BLaER1 treated with 17β-estradiol and CSF1 and Interleukin-3, amounts not matched to agents 10 nM and 100 nM (cell line): ENCODE data around the gene RASEF.
A peak's percentile ranks its signal among the peaks of the same experiment; 100 is the strongest.

ENCODE experiments used
- H3K27ac ChIP-seq, 11 experiments: shearing (Covaris generic); formaldehyde crosslinking; 2 replicates each; pipeline ENCODE4 v1.8.1; 2022
- H3K27me3 ChIP-seq, 11 experiments: shearing (Covaris generic); formaldehyde crosslinking; 2 replicates each; pipeline ENCODE4 v1.8.1; 2022
- H3K36me3 ChIP-seq, 11 experiments: shearing (Covaris generic); formaldehyde crosslinking; 2 replicates each; pipeline ENCODE4 v1.8.1; 2022
- H3K4me1 ChIP-seq, 10 experiments: shearing (Covaris generic); formaldehyde crosslinking; 2 replicates each; pipeline ENCODE4 v1.8.1; 2022
- H3K4me2 ChIP-seq, 11 experiments: shearing (Covaris generic); formaldehyde crosslinking; 2 replicates each; pipeline ENCODE4 v1.8.1; 2022
- H3K4me3 ChIP-seq, 10 experiments: shearing (Covaris generic); formaldehyde crosslinking; 2 replicates each; pipeline ENCODE4 v1.8.1; 2022
- H3K9ac ChIP-seq, 11 experiments: shearing (Covaris generic); formaldehyde crosslinking; 2 replicates each; pipeline ENCODE4 v1.8.1; 2022
- H3K9me3 ChIP-seq, 11 experiments: shearing (Covaris generic); formaldehyde crosslinking; replicated peaks in 1 of 11; 2 replicates each; pipeline ENCODE4 v1.8.1; 2022
- H4K20me1 ChIP-seq, 11 experiments: shearing (Covaris generic); formaldehyde crosslinking; 2 replicates each; pipeline ENCODE4 v1.8.1; 2022
- Cebpa-rat ChIP-seq, 11 experiments: shearing (Covaris generic); IDR thresholded peaks; 2 replicates each; pipeline ENCODE4 v1.8.1; 2022

The RASEF gene

DNA sequence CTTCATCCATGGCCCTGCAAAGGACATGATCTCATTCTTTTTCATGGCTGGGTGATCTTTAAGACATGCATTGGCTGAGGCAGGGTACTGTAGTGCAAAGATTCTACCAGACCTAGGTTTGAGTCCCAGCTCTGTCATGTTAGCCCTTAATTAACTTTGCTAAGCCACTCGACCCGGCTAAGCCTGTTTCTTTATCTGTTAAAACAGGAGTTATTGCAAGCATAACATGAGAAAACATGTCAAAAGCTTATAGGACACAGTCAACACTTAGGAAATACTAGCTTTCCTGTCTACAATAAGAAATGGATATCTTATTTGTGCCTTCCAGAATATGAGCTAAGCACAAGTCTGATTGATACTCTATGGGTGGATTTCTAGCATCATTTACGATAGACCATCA lies 92.6 kb downstream of the RASEF start:
- H3K9ac ChIP-seq = no peak overlapping the region
- no peaks in the 10 kb centered on the region for H4K20me1 ChIP-seq
- H3K27ac ChIP-seq = no peak overlapping the region
- peaks cover 5 to 9% (median 8%) of the 10 kb centered on the region in 10 experiments; a peak in 12 of 20 replicates for H3K4me1 ChIP-seq
- H3K4me3 ChIP-seq = no peak overlapping the region
- no peaks in the 10 kb centered on the region for H3K36me3 ChIP-seq
- no peak overlapping the region for H3K4me2 ChIP-seq
- TF ChIP-seq Cebpa-rat (IDR thresholded peaks at IDR 0.05) = no peak
- H3K27me3 ChIP-seq = no peaks in the 10 kb centered on the region
- H3K9me3 ChIP-seq = no peaks in the 10 kb centered on the region

DNA sequence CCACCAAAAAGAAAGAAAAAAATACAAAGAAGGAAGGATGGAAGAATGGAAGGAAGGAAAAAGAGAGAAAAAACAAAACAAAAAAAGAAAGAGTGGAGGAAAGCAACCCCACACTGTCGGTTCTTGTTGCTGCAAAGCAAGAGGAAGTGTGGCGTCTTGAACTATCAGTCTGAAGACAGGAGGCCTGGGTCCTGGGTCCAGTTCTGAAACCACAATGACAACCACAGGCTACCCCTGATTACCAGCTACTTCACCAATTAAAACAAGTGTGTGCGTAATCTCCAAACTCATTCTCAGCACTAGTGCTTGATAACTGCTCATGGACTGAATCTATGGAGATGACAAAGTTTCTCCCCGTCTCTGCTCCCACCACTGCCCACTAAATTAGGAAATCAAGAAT lies 93.7 kb downstream of the RASEF start:
- peaks cover 5 to 9% (median 8%) of the 10 kb centered on the region in 10 experiments; a peak in 12 of 20 replicates for H3K4me1 ChIP-seq
- H3K9ac ChIP-seq = no peak overlapping the region
- H3K4me3 ChIP-seq = no peak overlapping the region
- no peaks in the 10 kb centered on the region for H3K36me3 ChIP-seq
- no peaks in the 10 kb centered on the region for H3K27me3 ChIP-seq
- no peak overlapping the region for H3K27ac ChIP-seq
- no peaks in the 10 kb centered on the region for H3K9me3 ChIP-seq
- no peak for TF ChIP-seq Cebpa-rat (IDR thresholded peaks at IDR 0.05)
- H3K4me2 ChIP-seq = peak overlapping the region in 9 of 11 experiments; percentile 6 to 55 (median 29); a peak in 12 of 22 replicates
- H4K20me1 ChIP-seq = no peaks in the 10 kb centered on the region

DNA sequence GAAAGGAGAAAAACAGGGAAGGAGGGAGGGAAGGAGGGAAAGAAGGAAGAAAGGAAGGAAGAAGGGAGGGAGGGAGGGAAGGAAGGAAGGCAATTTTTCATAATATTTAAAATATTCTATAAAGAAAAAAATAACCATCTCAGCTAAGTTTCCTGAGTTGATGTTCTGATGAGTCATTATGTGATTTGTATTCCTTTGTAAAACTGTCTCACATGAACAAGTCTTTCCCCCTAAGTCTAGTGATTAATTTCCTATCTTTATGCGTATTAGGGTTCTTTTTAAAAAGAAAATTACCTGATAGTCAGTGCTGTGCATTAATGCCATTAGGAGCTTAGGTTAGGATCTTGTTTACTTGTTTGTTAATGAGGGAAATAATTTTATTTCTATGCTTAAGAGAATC lies 94.1 kb downstream of the RASEF start:
- Histone ChIP-seq H4K20me1 (no peaks in the 10 kb centered on the region), H3K27me3 (no peaks in the 10 kb centered on the region), H3K9ac (no peak overlapping the region), H3K27ac (no peak overlapping the region), H3K4me1 (peaks cover 5 to 9% (median 8%) of the 10 kb centered on the region in 10 experiments; a peak in 12 of 20 replicates), H3K4me2 (peak overlapping the region in 9 of 11 experiments; percentile 6 to 55 (median 29); a peak in 10 of 22 replicates), H3K9me3 (no peaks in the 10 kb centered on the region), H3K4me3 (no peak overlapping the region), H3K36me3 (no peaks in the 10 kb centered on the region)
- no peak for TF ChIP-seq Cebpa-rat (IDR thresholded peaks at IDR 0.05)

DNA sequence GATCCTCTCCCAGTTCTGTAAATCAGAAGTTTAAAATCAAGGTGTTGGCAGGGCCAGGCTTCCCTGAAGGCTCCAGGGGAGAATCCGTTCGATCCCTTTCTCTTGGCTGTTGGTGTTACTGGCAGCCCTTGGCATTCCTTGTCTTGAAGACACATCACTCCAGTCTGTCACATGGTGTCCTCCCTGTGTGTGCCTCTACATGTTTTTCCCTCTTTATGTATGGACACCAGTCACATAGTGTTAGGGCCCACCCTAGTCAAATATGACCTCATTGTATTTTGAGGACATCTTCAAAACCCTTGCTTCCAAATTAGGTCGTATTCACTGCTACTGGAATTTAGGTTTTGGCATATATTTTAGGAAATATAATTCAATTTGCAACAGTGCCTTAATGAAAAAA lies 94.6 kb downstream of the RASEF start:
- H3K36me3 ChIP-seq = no peaks in the 10 kb centered on the region
- H3K27me3 ChIP-seq = no peaks in the 10 kb centered on the region
- H3K4me1 ChIP-seq = peaks cover 5 to 9% (median 8%) of the 10 kb centered on the region in 10 experiments; a peak in 12 of 20 replicates
- no peak overlapping the region for H3K9ac ChIP-seq
- H3K4me3 ChIP-seq = no peak overlapping the region
- H3K27ac ChIP-seq = no peak overlapping the region
- no peaks in the 10 kb centered on the region for H3K9me3 ChIP-seq
- TF ChIP-seq Cebpa-rat (IDR thresholded peaks at IDR 0.05) = no peak
- H3K4me2 ChIP-seq = no peak overlapping the region
- no peaks in the 10 kb centered on the region for H4K20me1 ChIP-seq

DNA sequence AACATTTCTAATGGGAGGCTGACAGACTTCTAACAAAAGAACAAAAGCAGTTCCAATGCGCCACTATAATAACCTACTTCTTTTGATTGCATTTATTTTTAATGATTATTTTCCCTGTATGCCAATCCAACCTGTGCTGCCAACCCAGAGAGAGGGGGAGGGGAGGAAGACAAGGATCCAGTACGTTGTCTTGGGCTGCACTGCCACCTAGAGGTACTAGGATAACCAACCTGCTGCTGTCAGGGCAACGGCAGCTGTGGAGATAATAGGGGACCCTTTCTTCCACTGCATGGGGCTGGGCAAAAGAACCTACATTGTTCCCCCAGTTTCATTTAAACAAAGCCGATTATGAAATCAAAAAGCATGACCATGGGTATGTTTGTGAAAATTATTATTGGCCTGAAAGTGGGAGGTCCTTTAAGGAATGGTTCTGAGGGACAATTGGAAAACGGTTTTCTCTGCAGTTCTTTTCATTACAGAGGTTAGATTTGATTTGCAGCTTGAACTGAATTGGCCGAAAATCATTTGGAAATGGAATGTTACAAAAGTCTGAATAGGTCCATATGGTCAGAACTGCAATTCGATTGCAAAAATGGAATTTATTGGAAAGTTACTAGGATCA lies 101.3 kb downstream of the RASEF start:
- Histone ChIP-seq H4K20me1 (no peaks in the 10 kb centered on the region), H3K4me1 (peaks cover 0 to 33% (median 16%) of the 10 kb centered on the region in 10 experiments; a peak in 13 of 20 replicates), H3K9ac (no peak overlapping the region), H3K4me3 (no peak overlapping the region), H3K36me3 (no peaks in the 10 kb centered on the region), H3K27me3 (no peaks in the 10 kb centered on the region), H3K27ac (no peak overlapping the region), H3K4me2 (peak overlapping the region in 2 of 11 experiments; percentile 17 to 38; a peak in 2 of 22 replicates), H3K9me3 (no peaks in the 10 kb centered on the region)
- no peak for TF ChIP-seq Cebpa-rat (IDR thresholded peaks at IDR 0.05)

DNA sequence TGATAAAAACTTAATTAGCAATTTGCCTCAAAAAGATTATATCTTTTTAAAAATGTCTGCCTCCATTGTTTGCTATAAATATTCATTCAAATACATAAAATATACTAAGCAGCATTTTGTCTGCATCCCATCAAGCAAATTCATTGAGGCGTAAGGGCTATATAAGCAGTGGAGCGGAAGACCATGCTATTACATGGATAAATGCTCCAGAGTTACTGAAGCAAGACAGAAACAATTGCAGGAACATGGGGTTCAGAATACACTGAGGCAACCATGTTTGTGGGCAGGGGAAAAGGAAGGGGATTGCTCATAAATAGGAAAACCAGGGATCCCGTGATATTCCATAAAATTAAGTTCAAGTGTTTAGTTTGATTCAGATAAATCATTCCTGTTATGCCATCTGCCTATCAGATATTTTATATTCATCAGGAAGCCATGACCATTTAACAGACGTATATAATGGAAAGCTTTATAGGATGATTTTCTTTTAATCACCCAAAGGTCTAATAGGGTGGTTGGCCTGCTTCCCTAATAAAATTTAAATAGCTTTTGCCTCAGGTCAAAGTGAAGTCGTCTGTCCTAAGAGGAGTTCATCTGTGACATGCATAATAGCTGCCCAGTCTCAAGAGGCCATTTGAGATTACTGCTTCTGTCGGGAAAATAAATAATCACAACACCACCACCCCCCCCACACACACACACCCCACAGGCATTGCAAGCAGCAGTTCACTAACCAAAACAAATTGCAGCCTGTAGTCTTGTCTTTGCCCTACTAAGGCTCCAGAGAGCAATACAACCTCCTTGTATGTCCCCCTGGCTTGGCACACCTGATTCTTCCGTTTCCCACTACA lies 105.2 kb downstream of the RASEF start:
- H3K9ac ChIP-seq = no peak overlapping the region
- TF ChIP-seq Cebpa-rat (IDR thresholded peaks at IDR 0.05) = no peak
- peaks cover 0 to 33% (median 16%) of the 10 kb centered on the region in 10 experiments; a peak in 13 of 20 replicates for H3K4me1 ChIP-seq
- no peak overlapping the region for H3K4me3 ChIP-seq
- H4K20me1 ChIP-seq = no peaks in the 10 kb centered on the region
- H3K27ac ChIP-seq = no peak overlapping the region
- H3K9me3 ChIP-seq = peaks cover 0 to 10% (median 4%) of the 10 kb centered on the region in 11 experiments; a peak in 3 of 22 replicates
- peak overlapping the region in 7 of 11 experiments; percentile 18 to 60 (median 31); a peak in 12 of 22 replicates for H3K4me2 ChIP-seq
- no peaks in the 10 kb centered on the region for H3K27me3 ChIP-seq
- no peaks in the 10 kb centered on the region for H3K36me3 ChIP-seq

DNA sequence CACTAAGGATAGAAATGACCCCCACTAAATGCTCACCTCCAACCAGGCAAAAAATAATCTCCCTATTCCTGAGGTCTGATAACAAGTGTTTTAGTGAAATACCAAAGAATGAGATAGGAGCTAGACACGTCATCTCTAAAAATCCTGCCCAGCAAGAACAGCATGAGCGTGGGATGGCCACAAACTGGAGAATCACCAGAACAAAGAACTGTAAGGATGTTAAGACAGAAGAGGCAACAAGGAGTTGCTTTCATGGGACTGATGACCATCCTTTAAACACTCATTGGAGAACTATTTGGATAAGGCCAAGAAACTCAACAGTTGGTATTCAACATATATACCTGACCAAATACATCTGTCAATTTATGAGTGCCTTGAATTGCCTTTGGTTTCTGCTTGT lies 113.7 kb downstream of the RASEF start:
- no peak overlapping the region for H3K4me3 ChIP-seq
- no peak for TF ChIP-seq Cebpa-rat (IDR thresholded peaks at IDR 0.05)
- H3K27me3 ChIP-seq = no peaks in the 10 kb centered on the region
- no peak overlapping the region for H3K27ac ChIP-seq
- H3K36me3 ChIP-seq = no peaks in the 10 kb centered on the region
- H3K4me2 ChIP-seq = no peak overlapping the region
- no peaks in the 10 kb centered on the region; a peak in 1 of 22 replicates for H4K20me1 ChIP-seq
- no peaks in the 10 kb centered on the region for H3K4me1 ChIP-seq
- no peaks in the 10 kb centered on the region for H3K9me3 ChIP-seq
- no peak overlapping the region for H3K9ac ChIP-seq

DNA sequence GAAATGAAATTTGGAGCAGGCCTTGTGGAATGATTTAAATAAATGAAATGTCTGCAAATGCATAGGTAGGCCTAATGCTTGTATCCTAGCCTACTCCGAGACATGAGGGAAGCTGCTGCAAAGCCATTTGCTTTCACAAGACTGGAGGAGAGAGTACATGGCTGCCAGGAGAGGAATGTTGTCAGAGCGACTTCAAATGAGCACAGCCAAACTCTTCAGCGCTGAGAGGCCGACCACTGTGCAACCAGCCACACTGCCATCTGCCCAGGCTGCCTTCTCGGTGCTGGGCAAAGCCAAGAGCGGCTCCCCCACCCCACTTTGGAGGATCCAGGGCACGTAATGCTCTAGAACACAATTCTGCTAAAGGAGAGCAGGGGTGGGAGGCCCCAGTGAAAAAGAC lies 122.6 kb downstream of the RASEF start:
- Histone ChIP-seq H3K4me1 (no peaks in the 10 kb centered on the region), H3K9ac (no peak overlapping the region), H3K27me3 (no peaks in the 10 kb centered on the region), H3K27ac (no peak overlapping the region), H3K4me2 (no peak overlapping the region), H3K4me3 (no peak overlapping the region), H4K20me1 (no peaks in the 10 kb centered on the region), H3K36me3 (no peaks in the 10 kb centered on the region), H3K9me3 (peaks cover 0 to 4% (median 0%) of the 10 kb centered on the region in 11 experiments; a peak in 1 of 22 replicates)
- TF ChIP-seq Cebpa-rat (IDR thresholded peaks at IDR 0.05) = no peak

DNA sequence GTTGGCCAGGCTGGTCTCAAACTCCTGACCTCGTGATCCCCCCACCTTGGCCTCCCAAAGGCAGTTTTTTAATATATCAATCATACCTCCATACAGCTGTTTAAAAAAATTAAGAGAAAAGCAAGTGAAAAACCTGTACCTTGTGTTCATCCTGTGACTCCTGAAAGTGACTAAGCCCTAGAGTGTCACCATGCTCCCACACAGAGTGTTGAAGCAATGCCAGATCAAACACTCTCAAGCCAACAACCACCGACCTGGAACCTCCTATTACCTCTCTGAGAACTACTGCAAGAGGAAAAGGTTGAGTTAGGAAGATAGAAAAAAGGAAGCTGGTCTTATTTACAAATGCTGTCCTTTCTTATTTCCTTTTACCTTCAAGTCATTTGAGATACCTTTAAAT lies 123.5 kb downstream of the RASEF start:
- no peak for TF ChIP-seq Cebpa-rat (IDR thresholded peaks at IDR 0.05)
- H4K20me1 ChIP-seq = no peaks in the 10 kb centered on the region
- no peaks in the 10 kb centered on the region; a peak in 1 of 20 replicates for H3K4me1 ChIP-seq
- no peak overlapping the region for H3K4me3 ChIP-seq
- H3K9me3 ChIP-seq = peaks cover 0 to 4% (median 0%) of the 10 kb centered on the region in 11 experiments; a peak in 1 of 22 replicates
- no peaks in the 10 kb centered on the region for H3K27me3 ChIP-seq
- no peak overlapping the region for H3K9ac ChIP-seq
- no peaks in the 10 kb centered on the region for H3K36me3 ChIP-seq
- H3K27ac ChIP-seq = no peak overlapping the region
- no peak overlapping the region for H3K4me2 ChIP-seq
